GM12891 (cell line): ENCODE measurements around the gene IER5.

ENCODE experiments used
- POLR2AphosphoS5 ChIP-seq: IDR thresholded peaks from 2 replicates; pipeline ENCODE4 v1.6.1; 2011; ENCODE audit warnings: low read depth, low read length, control low read depth
- SPI1 ChIP-seq: IDR thresholded peaks from 2 replicates; pipeline ENCODE4 v1.6.1; 2011; ENCODE audit warnings: low read depth, low read length, control low read depth

- TF ChIP-seq SPI1 = no peak
- TF ChIP-seq POLR2AphosphoS5 = peak; percentile 70; the same call in 1 of the 2 replicates
Observed at GRCh38 chr1:181129771-181130606, 41.5 kb downstream of the IER5 start.
